ENCODE data around the gene CCL13.

The CCL13 gene

DNA sequence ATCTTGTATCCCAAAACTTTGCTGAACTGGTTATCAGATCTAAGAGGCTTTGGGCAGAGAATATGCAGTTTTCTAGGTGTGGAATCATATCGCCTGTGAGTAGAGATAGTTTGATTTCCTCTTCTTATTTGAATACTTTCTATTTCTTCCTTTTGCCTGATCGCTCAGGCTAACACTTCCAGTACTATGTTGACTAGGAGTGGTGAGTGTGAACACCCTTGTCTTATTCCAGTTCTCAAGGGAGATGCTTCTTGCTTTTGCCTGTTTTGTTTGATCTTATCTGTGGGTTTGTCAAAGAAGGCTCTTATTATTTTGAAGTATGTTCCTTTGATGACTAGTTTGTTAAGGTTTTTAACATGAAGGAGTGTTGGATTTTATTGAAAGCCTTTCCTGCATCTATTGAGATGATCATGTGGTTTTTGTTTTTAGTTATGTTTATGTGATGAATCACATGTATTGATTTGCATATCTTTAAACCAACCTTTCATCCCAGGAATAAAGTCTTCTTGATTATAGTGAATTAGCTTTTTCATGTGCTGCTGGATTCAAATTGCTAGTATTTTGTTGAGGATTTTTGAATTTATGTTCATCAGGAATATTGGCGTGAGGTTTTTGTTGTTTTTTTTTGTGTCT lies 17.0 kb upstream of the CCL13 start:
- no CpG with 5 or more reads among the region's 3 CpGs for WGBS (ENCODE audit: extremely low coverage, insufficient coverage, insufficient read length)
- no peak overlapping the region for H3K9ac ChIP-seq (ENCODE audit: low read length)
- no peak overlapping the region for H3K4me2 ChIP-seq (ENCODE audit: low read length)
- no peak overlapping the region for H3K23ac ChIP-seq (ENCODE audit: low read length)
- no peaks in the 10 kb centered on the region for H3K79me2 ChIP-seq (ENCODE audit: control insufficient read depth, insufficient read depth, low read length, poor library complexity)
- no peak overlapping the region for H3K14ac ChIP-seq (ENCODE audit: low read length)
- H3K4me3 ChIP-seq (ENCODE audit: low read depth, low read length), result no peak overlapping the region
- no peak overlapping the region for H4K91ac ChIP-seq (ENCODE audit: low read depth, low read length)
- H2AK5ac ChIP-seq (ENCODE audit: low read length), result no peak overlapping the region
- no peak overlapping the region for H3K27ac ChIP-seq (ENCODE audit: low read depth, low read length)
- no peak for DNase-seq
- no peaks in the 10 kb centered on the region for H3K9me3 ChIP-seq (ENCODE audit: insufficient read depth, low read depth, low read length)
- H2BK120ac ChIP-seq (ENCODE audit: insufficient read depth, low read length, poor library complexity), result no peak overlapping the region
- no peak overlapping the region for H3K4ac ChIP-seq (ENCODE audit: low read depth, low read length)
- H3K79me1 ChIP-seq (ENCODE audit: low read length), result no peaks in the 10 kb centered on the region
- no peak overlapping the region for H2BK5ac ChIP-seq (ENCODE audit: low read depth, low read length, poor library complexity)
- no peak overlapping the region for H2BK12ac ChIP-seq (ENCODE audit: low read length)
- no peak overlapping the region for H3K18ac ChIP-seq (ENCODE audit: low read length)
- H4K12ac ChIP-seq (ENCODE audit: low read depth, low read length), result no peak overlapping the region
- H3K27me3 ChIP-seq (ENCODE audit: insufficient read depth, low read length), result no peaks in the 10 kb centered on the region
- H4K8ac ChIP-seq (ENCODE audit: low read depth, low read length), result no peak overlapping the region
- no peaks in the 10 kb centered on the region for H3K36me3 ChIP-seq (ENCODE audit: control insufficient read depth in 1 of 2, insufficient read depth in 2 of 2, low read length in 2 of 2)
- H2AFZ ChIP-seq (ENCODE audit: insufficient read depth, low read length, poor library complexity), result no peak overlapping the region
- no peaks in the 10 kb centered on the region for H3K4me1 ChIP-seq (ENCODE audit: control insufficient read depth in 1 of 2, insufficient read depth in 2 of 2, low read length in 2 of 2)

DNA sequence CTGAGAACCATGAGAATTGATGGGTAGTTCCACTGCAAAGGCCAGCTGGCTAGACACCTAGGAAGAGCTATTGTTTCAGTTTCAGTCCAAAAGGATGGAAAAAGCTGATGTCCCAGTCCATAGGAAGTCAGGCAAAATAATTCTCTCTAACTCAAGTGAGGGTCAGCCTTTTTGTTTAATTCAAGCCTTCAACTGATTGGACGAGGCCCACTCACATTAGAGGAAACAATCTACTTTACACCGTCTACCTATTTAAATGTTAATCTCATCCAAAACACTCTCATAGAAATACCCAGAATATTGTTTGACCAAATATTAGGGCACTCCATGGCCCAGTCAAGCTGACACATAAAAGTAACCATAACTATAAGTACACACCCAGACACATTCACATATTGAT lies 14.4 kb upstream of the CCL13 start:
- WGBS (ENCODE audit: extremely low coverage, insufficient coverage, insufficient read length), result no CpG with 5 or more reads among the region's 2 CpGs
- Histone ChIP-seq H3K23ac (ENCODE audit: low read length) (no peak overlapping the region), H3K4ac (ENCODE audit: low read depth, low read length) (no peak overlapping the region), H2AK5ac (ENCODE audit: low read length) (no peak overlapping the region), H3K9ac (ENCODE audit: low read length) (no peak overlapping the region), H4K91ac (ENCODE audit: low read depth, low read length) (no peak overlapping the region), H2BK12ac (ENCODE audit: low read length) (no peak overlapping the region), H2AFZ (ENCODE audit: insufficient read depth, low read length, poor library complexity) (no peak overlapping the region), H3K27ac (ENCODE audit: low read depth, low read length) (no peak overlapping the region), H3K27me3 (ENCODE audit: insufficient read depth, low read length) (no peaks in the 10 kb centered on the region), H3K9me3 (ENCODE audit: insufficient read depth, low read depth, low read length) (no peaks in the 10 kb centered on the region), H3K4me3 (ENCODE audit: low read depth, low read length) (no peak overlapping the region), H3K14ac (ENCODE audit: low read length) (no peak overlapping the region), H3K79me2 (ENCODE audit: control insufficient read depth, insufficient read depth, low read length, poor library complexity) (no peaks in the 10 kb centered on the region), H3K4me1 (ENCODE audit: control insufficient read depth in 1 of 2, insufficient read depth in 2 of 2, low read length in 2 of 2) (no peaks in the 10 kb centered on the region), H4K12ac (ENCODE audit: low read depth, low read length) (no peak overlapping the region), H3K36me3 (ENCODE audit: control insufficient read depth in 1 of 2, insufficient read depth in 2 of 2, low read length in 2 of 2) (no peaks in the 10 kb centered on the region), H2BK120ac (ENCODE audit: insufficient read depth, low read length, poor library complexity) (no peak overlapping the region), H3K79me1 (ENCODE audit: low read length) (no peaks in the 10 kb centered on the region), H2BK5ac (ENCODE audit: low read depth, low read length, poor library complexity) (no peak overlapping the region), H3K4me2 (ENCODE audit: low read length) (no peak overlapping the region), H3K18ac (ENCODE audit: low read length) (no peak overlapping the region), H4K8ac (ENCODE audit: low read depth, low read length) (no peak overlapping the region)
- no peak for DNase-seq

DNA sequence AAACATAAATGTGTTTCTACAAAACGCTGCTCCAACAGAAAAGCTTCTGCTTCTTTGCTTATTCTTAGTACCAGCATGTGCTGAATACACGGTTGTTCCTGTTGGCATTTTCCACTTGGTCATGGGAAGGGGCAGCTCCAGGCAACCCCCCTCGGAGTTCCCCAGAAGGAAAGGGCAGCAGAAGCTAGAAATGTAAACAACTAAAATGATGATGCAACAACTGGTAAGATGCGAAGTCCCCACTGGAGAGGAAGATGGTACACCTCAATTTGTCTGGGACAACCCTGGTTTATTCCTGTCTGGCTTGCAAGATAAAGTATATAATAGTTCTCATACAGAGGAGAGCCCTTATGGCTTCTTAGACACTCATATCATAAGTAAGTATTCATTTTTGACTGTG lies 9.2 kb upstream of the CCL13 start:
- H3K9ac ChIP-seq (ENCODE audit: low read length), result no peak overlapping the region
- H3K79me1 ChIP-seq (ENCODE audit: low read length), result no peaks in the 10 kb centered on the region
- no peak overlapping the region for H4K8ac ChIP-seq (ENCODE audit: low read depth, low read length)
- H4K91ac ChIP-seq (ENCODE audit: low read depth, low read length), result no peak overlapping the region
- no peak overlapping the region for H2BK5ac ChIP-seq (ENCODE audit: low read depth, low read length, poor library complexity)
- no peak overlapping the region for H3K18ac ChIP-seq (ENCODE audit: low read length)
- no peaks in the 10 kb centered on the region for H3K9me3 ChIP-seq (ENCODE audit: insufficient read depth, low read depth, low read length)
- no peak overlapping the region for H2BK120ac ChIP-seq (ENCODE audit: insufficient read depth, low read length, poor library complexity)
- H3K36me3 ChIP-seq (ENCODE audit: control insufficient read depth in 1 of 2, insufficient read depth in 2 of 2, low read length in 2 of 2), result no peaks in the 10 kb centered on the region
- no peaks in the 10 kb centered on the region for H3K79me2 ChIP-seq (ENCODE audit: control insufficient read depth, insufficient read depth, low read length, poor library complexity)
- H2AK5ac ChIP-seq (ENCODE audit: low read length), result no peak overlapping the region
- DNase-seq, result no peak
- H3K4me1 ChIP-seq (ENCODE audit: control insufficient read depth in 1 of 2, insufficient read depth in 2 of 2, low read length in 2 of 2), result no peaks in the 10 kb centered on the region
- no peak overlapping the region for H2AFZ ChIP-seq (ENCODE audit: insufficient read depth, low read length, poor library complexity)
- no peak overlapping the region for H3K14ac ChIP-seq (ENCODE audit: low read length)
- H3K4me3 ChIP-seq (ENCODE audit: low read depth, low read length), result no peak overlapping the region
- no peak overlapping the region for H2BK12ac ChIP-seq (ENCODE audit: low read length)
- no peak overlapping the region for H3K23ac ChIP-seq (ENCODE audit: low read length)
- H3K27me3 ChIP-seq (ENCODE audit: insufficient read depth, low read length), result no peaks in the 10 kb centered on the region
- H3K27ac ChIP-seq (ENCODE audit: low read depth, low read length), result no peak overlapping the region
- H3K4ac ChIP-seq (ENCODE audit: low read depth, low read length), result no peak overlapping the region
- no peak overlapping the region for H3K4me2 ChIP-seq (ENCODE audit: low read length)
- no peak overlapping the region for H4K12ac ChIP-seq (ENCODE audit: low read depth, low read length)
- WGBS (ENCODE audit: extremely low coverage, insufficient coverage, insufficient read length), result no CpG with 5 or more reads among the region's 4 CpGs

DNA sequence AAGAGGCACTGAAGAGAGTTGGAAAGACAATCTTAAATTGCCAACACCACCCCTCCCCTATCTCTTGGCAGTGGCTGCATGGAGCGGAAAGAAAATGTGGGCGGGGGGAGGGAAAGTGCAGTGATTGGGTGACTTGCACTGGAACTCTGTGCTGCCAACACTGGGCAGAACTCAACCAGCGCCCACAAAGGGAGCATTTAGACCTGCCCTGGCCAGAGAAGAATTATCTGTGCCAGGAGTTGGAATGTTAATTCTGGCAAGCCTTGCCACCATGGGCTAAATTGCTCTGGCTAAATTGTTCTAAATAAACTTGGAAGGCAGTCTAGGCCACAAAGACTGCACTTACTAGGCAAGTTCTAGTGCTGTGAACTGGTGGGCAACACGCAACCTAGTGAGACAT lies 6.5 kb upstream of the CCL13 start:
- Histone ChIP-seq H2AK5ac (ENCODE audit: low read length) (no peak overlapping the region), H3K36me3 (ENCODE audit: control insufficient read depth in 1 of 2, insufficient read depth in 2 of 2, low read length in 2 of 2) (no peaks in the 10 kb centered on the region), H3K4me1 (ENCODE audit: control insufficient read depth in 1 of 2, insufficient read depth in 2 of 2, low read length in 2 of 2) (no peaks in the 10 kb centered on the region), H3K27me3 (ENCODE audit: insufficient read depth, low read length) (no peaks in the 10 kb centered on the region), H3K4me3 (ENCODE audit: low read depth, low read length) (no peak overlapping the region), H3K14ac (ENCODE audit: low read length) (no peak overlapping the region), H3K23ac (ENCODE audit: low read length) (no peak overlapping the region), H2BK12ac (ENCODE audit: low read length) (no peak overlapping the region), H3K9ac (ENCODE audit: low read length) (no peak overlapping the region), H4K8ac (ENCODE audit: low read depth, low read length) (no peak overlapping the region), H3K18ac (ENCODE audit: low read length) (no peak overlapping the region), H4K91ac (ENCODE audit: low read depth, low read length) (no peak overlapping the region), H3K4me2 (ENCODE audit: low read length) (no peak overlapping the region), H3K9me3 (ENCODE audit: insufficient read depth, low read depth, low read length) (no peaks in the 10 kb centered on the region), H3K4ac (ENCODE audit: low read depth, low read length) (no peak overlapping the region), H4K12ac (ENCODE audit: low read depth, low read length) (no peak overlapping the region), H2AFZ (ENCODE audit: insufficient read depth, low read length, poor library complexity) (no peak overlapping the region), H2BK120ac (ENCODE audit: insufficient read depth, low read length, poor library complexity) (no peak overlapping the region), H3K27ac (ENCODE audit: low read depth, low read length) (no peak overlapping the region), H2BK5ac (ENCODE audit: low read depth, low read length, poor library complexity) (no peak overlapping the region), H3K79me2 (ENCODE audit: control insufficient read depth, insufficient read depth, low read length, poor library complexity) (no peaks in the 10 kb centered on the region), H3K79me1 (ENCODE audit: low read length) (no peaks in the 10 kb centered on the region)
- WGBS (ENCODE audit: extremely low coverage, insufficient coverage, insufficient read length), result no CpG with 5 or more reads among the region's 4 CpGs
- no peak for DNase-seq

Measured in trophoblast cell (in vitro differentiated cells and primary cell).